ENCODE data around the gene REC114. TPM values are rescaled to one million over a fixed set of nuclear protein-coding genes. Genes with fewer than 3 reads are reported as not detected.
"Not testable (repeated sequence)": the region's sequence is repeated elsewhere in the genome, so short reads cannot be mapped to it uniquely, and the experiment has no call there.

Gene REC114
- polyA plus RNA-seq, 3 donors from 2014 or later = not detected

DNA sequence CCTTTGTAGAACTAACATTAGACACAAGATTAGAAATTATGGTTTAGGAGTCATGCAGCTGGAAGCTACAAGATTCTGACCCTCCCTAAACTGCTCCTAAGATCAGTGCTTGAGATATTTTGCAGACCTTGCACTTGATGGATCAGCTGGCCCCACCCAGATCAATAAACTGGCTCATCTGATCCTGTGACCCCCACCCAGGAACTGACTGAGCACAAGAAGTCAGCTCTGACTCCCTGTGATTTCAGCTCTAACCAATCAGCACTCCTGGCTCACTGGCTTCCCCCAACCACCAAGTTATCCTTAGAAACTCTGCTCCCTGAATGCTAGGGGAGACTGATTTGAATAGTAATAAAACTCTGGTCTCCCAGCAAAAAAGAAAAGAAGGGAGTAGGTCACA is 134.6 kb downstream of the REC114 start:
- H3K36me3 Mint-ChIP-seq = peaks cover 10 to 17% (median 11%) of the 10 kb centered on the region in 3 donors
- not testable (repeated sequence) for H3K4me1 Mint-ChIP-seq; H3K27me3 Mint-ChIP-seq (ENCODE audit: low read depth in 3 of 3); DNase-seq; H3K4me3 Mint-ChIP-seq; H3K9me3 Mint-ChIP-seq; H3K27ac Mint-ChIP-seq

- H3K36me3 Mint-ChIP-seq = peaks cover 9 to 20% (median 11%) of the 10 kb centered on the region in 3 donors
- H3K9me3 Mint-ChIP-seq = no peaks in the 10 kb centered on the region
Observed at GRCh38 chr15:73578026-73578425, 135.1 kb downstream of the REC114 start.

DNA sequence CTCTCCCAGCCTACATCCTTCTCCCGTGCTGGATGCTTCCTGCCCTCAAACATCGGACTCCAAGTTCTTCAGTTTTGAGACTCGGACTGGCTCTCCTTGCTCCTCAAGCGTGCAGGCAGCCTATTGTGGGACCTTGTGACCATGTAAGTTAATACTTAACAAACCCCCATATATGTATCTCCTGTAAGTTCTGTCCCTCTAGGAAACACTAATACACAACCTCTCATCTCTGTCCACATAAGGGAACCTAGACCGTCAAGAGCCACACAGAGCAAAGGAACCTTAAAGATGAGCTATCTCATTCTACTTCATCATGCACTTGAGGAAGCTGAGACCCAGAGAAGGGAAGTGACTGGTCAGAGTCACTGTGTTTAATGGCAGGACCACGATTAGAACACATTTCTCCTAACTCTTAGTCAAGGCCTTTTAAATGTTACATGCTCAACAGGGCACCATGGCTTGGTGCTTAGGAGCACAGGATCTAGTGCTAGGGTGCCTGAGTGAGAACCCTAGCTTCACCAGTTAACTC is 140.0 kb downstream of the REC114 start:
- H3K4me3 Mint-ChIP-seq = no peak overlapping the region
- no peak overlapping the region for H3K27ac Mint-ChIP-seq
- H3K27me3 Mint-ChIP-seq (ENCODE audit: low read depth in 3 of 3) = peaks cover 0 to under 1% (median 0%) of the 10 kb centered on the region in 3 donors
- no peaks in the 10 kb centered on the region for H3K9me3 Mint-ChIP-seq
- no peak for DNase-seq
- peaks cover 5 to 60% (median 40%) of the 10 kb centered on the region in 3 donors for H3K36me3 Mint-ChIP-seq
- H3K4me1 Mint-ChIP-seq = no peaks in the 10 kb centered on the region

More at GRCh38 chr15:73578026-73578425, 135.1 kb downstream of the REC114 start:
- Mint-ChIP-seq H3K4me3 (peak overlapping the region in 1 of 5 donors; percentile 1), H3K27me3 (ENCODE audit: low read depth in 3 of 3) (peaks cover 0 to 3% (median 2%) of the 10 kb centered on the region in 3 donors), H3K4me1 (no peaks in the 10 kb centered on the region), H3K27ac (peak overlapping the region in 2 of 6 donors; percentile 1 to 29)
- no peak for DNase-seq

DNA sequence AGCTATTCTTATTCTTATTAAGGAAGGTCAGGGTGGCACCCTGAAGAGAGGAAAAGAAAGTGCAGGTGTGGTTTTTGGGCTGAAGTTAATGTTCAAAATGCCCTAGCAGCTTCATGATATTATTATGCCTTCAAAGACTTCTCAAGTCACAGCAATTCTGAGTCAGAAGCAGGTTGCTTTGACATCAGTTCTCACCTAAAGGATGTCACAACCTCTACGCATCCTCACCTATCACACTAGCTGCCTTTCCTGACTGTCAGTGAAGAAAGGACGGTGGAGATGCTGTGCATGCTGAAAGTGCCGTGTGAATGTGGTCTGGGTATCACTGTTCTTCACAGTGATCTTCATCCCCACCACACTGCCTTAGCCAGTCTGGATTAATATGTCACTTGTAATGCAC is 140.6 kb downstream of the REC114 start:
- no peak for DNase-seq
- H3K4me3 Mint-ChIP-seq = no peak overlapping the region

GRCh38 chr15:73584699-73585420 is 141.9 kb downstream of the REC114 start:
- Mint-ChIP-seq H3K4me3 (no peak overlapping the region), H3K36me3 (peaks cover 0 to 61% (median 45%) of the 10 kb centered on the region in 3 donors), H3K27ac (no peak overlapping the region), H3K4me1 (no peaks in the 10 kb centered on the region), H3K27me3 (ENCODE audit: low read depth in 3 of 3) (no peaks in the 10 kb centered on the region), H3K9me3 (no peaks in the 10 kb centered on the region)
- no peak for DNase-seq

More for the DNA sequence above, 140.6 kb downstream of the REC114 start:
- Mint-ChIP-seq H3K36me3 (peaks cover 0 to 58% (median 42%) of the 10 kb centered on the region in 3 donors), H3K27ac (no peak overlapping the region), H3K4me1 (no peaks in the 10 kb centered on the region), H3K9me3 (no peaks in the 10 kb centered on the region), H3K27me3 (ENCODE audit: low read depth in 3 of 3) (no peaks in the 10 kb centered on the region)

- Mint-ChIP-seq H3K4me1 (no peaks in the 10 kb centered on the region), H3K9me3 (no peaks in the 10 kb centered on the region), H3K4me3 (no peak overlapping the region), H3K27me3 (ENCODE audit: low read depth in 3 of 3) (no peaks in the 10 kb centered on the region), H3K36me3 (peaks cover 0 to 57% (median 45%) of the 10 kb centered on the region in 3 donors), H3K27ac (no peak overlapping the region)
- DNase-seq = no peak
Observed at GRCh38 chr15:73585871-73586654, 143.1 kb downstream of the REC114 start.

DNA sequence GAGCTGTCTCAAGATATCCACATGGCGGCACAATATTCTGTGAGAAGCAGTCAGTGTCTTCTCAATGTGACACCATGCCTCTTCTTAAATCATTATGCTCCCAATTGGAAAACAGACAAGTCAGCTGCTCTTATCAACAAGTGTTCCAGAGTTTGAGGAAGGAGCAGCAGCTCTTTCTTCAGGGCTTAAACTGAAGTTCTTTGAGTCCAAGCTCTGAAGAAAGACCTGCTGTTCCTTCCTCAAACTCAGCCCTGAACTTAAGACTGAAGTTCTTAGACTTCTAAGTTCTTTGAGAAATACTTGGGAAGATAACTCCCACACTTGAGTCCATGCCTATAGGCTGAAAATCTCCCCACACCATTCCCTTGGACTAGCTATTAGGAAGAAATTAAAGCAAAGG is 146.8 kb downstream of the REC114 start:
- peaks cover 0 to 11% of the 10 kb centered on the region in 2 donors for H3K4me1 Mint-ChIP-seq
- no peaks in the 10 kb centered on the region for H3K27me3 Mint-ChIP-seq (ENCODE audit: low read depth in 3 of 3)
- no peak for DNase-seq
- H3K9me3 Mint-ChIP-seq = no peaks in the 10 kb centered on the region
- no peak overlapping the region for H3K4me3 Mint-ChIP-seq
- no peak overlapping the region for H3K27ac Mint-ChIP-seq
- H3K36me3 Mint-ChIP-seq = peaks cover 0 to 43% (median 32%) of the 10 kb centered on the region in 3 donors

GRCh38 chr15:73590263-73590662 is 147.3 kb downstream of the REC114 start:
- H3K27me3 Mint-ChIP-seq (ENCODE audit: low read depth in 3 of 3) = no peaks in the 10 kb centered on the region

GRCh38 chr15:73593304-73594074 is 150.5 kb downstream of the REC114 start:
- H3K27ac Mint-ChIP-seq = no peak overlapping the region
- H3K4me1 Mint-ChIP-seq = peaks cover 20 to 47% of the 10 kb centered on the region in 2 donors
- H3K4me3 Mint-ChIP-seq = no peak overlapping the region
- no peak for DNase-seq
- no peaks in the 10 kb centered on the region for H3K27me3 Mint-ChIP-seq (ENCODE audit: low read depth in 3 of 3)
- no peaks in the 10 kb centered on the region for H3K9me3 Mint-ChIP-seq
- peaks cover 0 to 17% (median 3%) of the 10 kb centered on the region in 3 donors for H3K36me3 Mint-ChIP-seq

More at GRCh38 chr15:73590263-73590662, 147.3 kb downstream of the REC114 start:
- no peaks in the 10 kb centered on the region for H3K9me3 Mint-ChIP-seq
- H3K36me3 Mint-ChIP-seq = peaks cover 0 to 38% (median 27%) of the 10 kb centered on the region in 3 donors
- DNase-seq = no peak
- H3K27ac Mint-ChIP-seq = no peak overlapping the region
- H3K4me3 Mint-ChIP-seq = no peak overlapping the region
- H3K4me1 Mint-ChIP-seq = peaks cover 0 to 16% of the 10 kb centered on the region in 2 donors

DNA sequence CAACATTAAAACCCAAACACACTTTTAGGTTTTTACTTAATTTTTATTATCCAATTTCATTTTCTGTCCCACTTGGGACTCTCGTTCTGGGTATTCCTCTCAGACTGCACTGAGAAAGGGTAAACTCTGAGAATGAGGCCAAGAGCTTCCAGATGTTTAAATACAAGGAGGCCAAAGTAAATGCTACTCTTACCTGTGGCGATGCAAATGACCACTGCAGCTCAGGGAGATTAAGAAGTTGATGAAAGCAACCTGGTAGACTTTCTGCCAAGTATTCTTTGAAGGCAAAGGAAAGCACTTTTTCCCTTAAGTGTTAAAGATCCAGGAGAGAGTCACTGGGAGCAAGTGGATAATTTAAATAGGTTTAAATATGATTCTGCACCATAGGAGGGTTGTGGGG is 151.1 kb downstream of the REC114 start:
- H3K36me3 Mint-ChIP-seq = peaks cover 0 to 13% (median 0%) of the 10 kb centered on the region in 3 donors
- peaks cover 21 to 53% of the 10 kb centered on the region in 2 donors for H3K4me1 Mint-ChIP-seq
- no peaks in the 10 kb centered on the region for H3K27me3 Mint-ChIP-seq (ENCODE audit: low read depth in 3 of 3)
- no peak overlapping the region for H3K27ac Mint-ChIP-seq
- no peaks in the 10 kb centered on the region for H3K9me3 Mint-ChIP-seq
- H3K4me3 Mint-ChIP-seq = no peak overlapping the region
- DNase-seq = no peak

- no peak for DNase-seq
- H3K4me1 Mint-ChIP-seq = peaks cover 28 to 54% of the 10 kb centered on the region in 2 donors
- no peaks in the 10 kb centered on the region for H3K9me3 Mint-ChIP-seq
- H3K27me3 Mint-ChIP-seq (ENCODE audit: low read depth in 3 of 3) = no peaks in the 10 kb centered on the region
- peaks cover 0 to 13% (median 0%) of the 10 kb centered on the region in 3 donors for H3K36me3 Mint-ChIP-seq
- H3K27ac Mint-ChIP-seq = peak overlapping the region in 1 of 6 donors; percentile 30
- no peak overlapping the region for H3K4me3 Mint-ChIP-seq
Observed at GRCh38 chr15:73596174-73596573, 153.2 kb downstream of the REC114 start.

GRCh38 chr15:73597036-73597638 is 154.2 kb downstream of the REC114 start:
- Mint-ChIP-seq H3K4me1 (peaks cover 28 to 54% of the 10 kb centered on the region in 2 donors), H3K4me3 (no peak overlapping the region), H3K27ac (no peak overlapping the region), H3K36me3 (peaks cover 0 to 6% (median 0%) of the 10 kb centered on the region in 3 donors), H3K27me3 (ENCODE audit: low read depth in 3 of 3) (no peaks in the 10 kb centered on the region), H3K9me3 (no peaks in the 10 kb centered on the region)
- DNase-seq = no peak

DNA sequence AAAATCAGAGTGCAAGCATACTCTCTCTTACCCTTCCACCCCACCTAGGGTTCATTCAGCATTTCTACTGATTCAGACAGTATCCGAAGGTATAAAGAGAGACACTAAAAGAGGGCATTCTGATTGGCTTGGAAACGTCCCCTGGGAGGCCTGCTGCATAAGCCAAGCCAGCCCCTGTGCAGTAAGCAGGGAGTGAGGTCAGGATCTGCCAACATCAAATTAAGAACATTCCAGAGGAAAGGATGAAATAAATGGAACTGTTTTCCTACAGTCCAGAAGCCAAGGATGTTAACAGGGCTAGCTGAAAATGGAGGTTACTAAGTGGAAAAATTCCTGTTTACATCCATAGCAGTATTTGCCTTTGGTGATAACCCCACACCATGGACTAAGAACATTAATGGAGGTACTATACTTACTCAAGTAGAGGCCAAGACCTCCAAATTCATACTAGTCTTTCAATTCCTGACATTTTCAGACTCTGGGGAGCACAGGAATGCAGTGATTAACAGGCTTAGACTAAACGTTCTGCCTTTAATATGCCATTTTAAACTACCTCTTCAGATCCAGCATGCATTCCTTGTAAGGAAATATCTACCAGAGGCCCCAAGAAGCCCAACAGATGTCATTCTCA is 155.7 kb downstream of the REC114 start:
- Mint-ChIP-seq H3K36me3 (peaks cover 0 to 6% (median 0%) of the 10 kb centered on the region in 3 donors), H3K9me3 (no peaks in the 10 kb centered on the region), H3K4me3 (no peak overlapping the region), H3K27ac (no peak overlapping the region), H3K27me3 (ENCODE audit: low read depth in 3 of 3) (no peaks in the 10 kb centered on the region), H3K4me1 (peaks cover 28 to 53% of the 10 kb centered on the region in 2 donors)
- DNase-seq = no peak

Data from immature natural killer cell (primary cell).